K562 (cell line): ENCODE measurements around the gene CLIP2. TPM values are rescaled to one million over a fixed set of nuclear protein-coding genes. Genes with fewer than 3 reads are reported as not detected.

Source experiments
- AFF4 ChIP-seq: sonication (generic); formaldehyde crosslinking; IDR thresholded peaks from 2 replicates; pipeline ENCODE4 v1.8.0; 2023; ENCODE audit warnings: mild to moderate bottlenecking, missing genetic modification reagents
- ATF7 ChIP-seq: fragments of 450-650 bp; IDR thresholded peaks from 2 replicates; pipeline ENCODE4 v1.7.1; 2014; ENCODE audit warnings: mild to moderate bottlenecking, moderate library complexity
- CBFA2T3 ChIP-seq: fragments of 450-650 bp; IDR thresholded peaks from 2 replicates; pipeline ENCODE4 v1.6.1; 2017
- CGGBP1 ChIP-seq: fragments of 250-450 bp; sonication (Bioruptor Pico); IDR thresholded peaks from 2 replicates; pipeline ENCODE4 v1.9.0; 2021; ENCODE audit warnings: mild to moderate bottlenecking
- FOSL1 ChIP-seq: fragments of 200-800 bp; sonication (Bioruptor generic); conservative IDR thresholded peaks from 2 replicates; pipeline ENCODE4 v1.6.1; 2016; ENCODE audit warnings: missing genetic modification characterization, missing compliant biosample characterization
- FOXA1 ChIP-seq: fragments of 450-650 bp; IDR thresholded peaks from 2 replicates; pipeline ENCODE4 v1.6.1; 2016; ENCODE audit warnings: mild to moderate bottlenecking, borderline replicate concordance
- GTF2E2 ChIP-seq: fragments of 200-800 bp; sonication (Bioruptor generic); IDR thresholded peaks from 2 replicates; pipeline ENCODE4 v1.6.1; 2016; ENCODE audit warnings: missing genetic modification characterization, missing compliant biosample characterization
- JUND ChIP-seq, 2 experiments: IDR thresholded peaks; 2 replicates in 1 of 2; 3 replicates in 1 of 2; pipeline ENCODE4 v1.6.1; 2011; ENCODE audit warnings: borderline replicate concordance in 2 of 2, low read depth in 2 of 2, low read length in 2 of 2, improper control_type of control experiment in 1 of 2, missing biosample characterization in 1 of 2, missing genetic modification characterization in 1 of 2, missing genetic modification reagents in 1 of 2
- KDM4B ChIP-seq, 2 experiments: fragments of 450-650 bp in 1 of 2; sonication (generic) in 1 of 2; IDR thresholded peaks; 2 replicates each; pipeline ENCODE4 v1.6.1; 2016 to 2017; ENCODE audit warnings: borderline replicate concordance in 2 of 2, antibody characterized with exemption in 1 of 2, low read depth in 1 of 2, mild to moderate bottlenecking in 1 of 2
- L3MBTL2 ChIP-seq: fragments of 450-650 bp; IDR thresholded peaks from 2 replicates; pipeline ENCODE4 v1.6.1; 2016; ENCODE audit warnings: mild to moderate bottlenecking, moderate library complexity
- MBD2 ChIP-seq: sonication (generic); IDR thresholded peaks from 2 replicates; pipeline ENCODE4 v1.6.1; 2016; ENCODE audit warnings: low read depth, borderline replicate concordance
- MEIS2 ChIP-seq: fragments of 450-650 bp; IDR thresholded peaks from 2 replicates; pipeline ENCODE4 v1.6.1; 2014; ENCODE audit warnings: mild to moderate bottlenecking; ENCODE audit not compliant: partially characterized antibody
- NCOA1 ChIP-seq: fragments of 450-650 bp; IDR thresholded peaks from 2 replicates; pipeline ENCODE4 v1.6.1; 2016; ENCODE audit warnings: low read depth
- NFIC ChIP-seq: fragments of 450-650 bp; IDR thresholded peaks from 2 replicates; pipeline ENCODE4 v1.6.1; 2017; ENCODE audit warnings: mild to moderate bottlenecking, inconsistent platforms
- TCF3 ChIP-seq: sonication (generic); formaldehyde crosslinking; IDR thresholded peaks from 2 replicates; pipeline ENCODE4 v1.4.0; 2020; ENCODE audit warnings: mild to moderate bottlenecking, missing genetic modification reagents
- ZC3H8 ChIP-seq: fragments of 450-650 bp; IDR thresholded peaks from 2 replicates; pipeline ENCODE4 v1.6.1; 2017
- ZNF3 ChIP-seq: fragments of 250-450 bp; sonication (Bioruptor Pico); IDR thresholded peaks from 2 replicates; pipeline ENCODE4 v1.5.0; 2021; ENCODE audit warnings: mild to moderate bottlenecking, moderate library complexity
- ZNF316 ChIP-seq: fragments of 450-650 bp; IDR thresholded peaks from 2 replicates; pipeline ENCODE4 v1.6.1; 2016
- ZNF507 ChIP-seq: conservative IDR thresholded peaks from 2 replicates; pipeline ENCODE4 v1.6.1; 2017; ENCODE audit warnings: missing genetic modification characterization, missing compliant biosample characterization
- ZNF511 ChIP-seq: sonication (generic); formaldehyde crosslinking; IDR thresholded peaks from 2 replicates; pipeline ENCODE4 v1.8.0; 2022; ENCODE audit warnings: mild to moderate bottlenecking, missing genetic modification reagents
- ZNF778 ChIP-seq: fragments of 450-650 bp; formaldehyde crosslinking; IDR thresholded peaks from 2 replicates; pipeline ENCODE4 v1.4.0; 2020; ENCODE audit warnings: mild to moderate bottlenecking, moderate library complexity
- polyA plus RNA-seq, 8 experiments: library from polyadenylated mRNA; depleted of rRNA in 4 of 8; stranded (reverse) in 5 of 8; unstranded in 3 of 8; fragments of >200 nt; fragmentation: Nextera tagmentation in 2 of 8; fragmentation: Illumina TruSeq in 1 of 8; extraction: Ambion mirVana in 2 of 8; extraction: Trizol in 1 of 8; gene quantifications; 2 replicates each; pipeline versions ENCODE4 v1.2.1 to v1.2.3, GENCODE V29; 2011 to 2014; ENCODE audit warnings: inconsistent platforms in 1 of 8, missing spikeins in 1 of 8
- total RNA-seq, 7 experiments: library from RNA; depleted of rRNA in 6 of 7; stranded (reverse); fragments of >200 nt in 6 of 7; fragmentation: Illumina TruSeq in 2 of 7; extraction: Trizol in 2 of 7; gene quantifications; 2 replicates each; pipeline versions ENCODE4 v1.2.1 to v1.2.3, GENCODE V29; 2011 to 2021; ENCODE audit warnings: low replicate concordance in 1 of 7
- TF ChIP-seq, protein P1 (sequence below), 2 experiments: IDR thresholded peaks; 2 replicates each; pipeline ENCODE4 v1.6.1; 2012; ENCODE audit warnings: improper control_type of control experiment in 2 of 2, low read depth in 2 of 2, low read length in 2 of 2, borderline replicate concordance in 1 of 2

Gene CLIP2
- total and polyA plus RNA-seq, 9 of the 15 experiments (the other 6 are each of a cell fraction or from before 2014, with no cell fraction given) = 0.07 to 5.4 (median 2.1) TPM

GRCh38 chr7:74306730-74307469 lies 17.7 kb downstream of the CLIP2 start (continued):
- TF ChIP-seq AFF4 (CRISPR knock-in tag) = peak; percentile 13; the same call in 1 of the 2 replicates
- TF ChIP-seq ZNF778 (CRISPR knock-in tag) = no peak
- TF ChIP-seq FOSL1 (tag) = peak; percentile 82
- no peak for TF ChIP-seq FOXA1
- no peak for TF ChIP-seq GTF2E2 (tag)
- TF ChIP-seq NFIC = peak; percentile 86
- peak; percentile 61; the same call in 1 of the 2 replicates for TF ChIP-seq TCF3
- TF ChIP-seq CGGBP1 = no peak
- TF ChIP-seq NCOA1 = peak; percentile 25; the same call in 1 of the 2 replicates
- TF ChIP-seq ZNF316 = no peak
- no peak for TF ChIP-seq ZNF507 (tag)
- peak in 1 of 2 experiments; percentile 38; a peak in 1 of 4 replicates for TF ChIP-seq KDM4B (IDR thresholded peaks at IDR 0.05; ENCODE audit: borderline replicate concordance in 2 of 2, low read depth in 1 of 2)
- TF ChIP-seq MEIS2 = peak; percentile 76
- no peak for TF ChIP-seq ZNF3
- TF ChIP-seq, protein P1, sequence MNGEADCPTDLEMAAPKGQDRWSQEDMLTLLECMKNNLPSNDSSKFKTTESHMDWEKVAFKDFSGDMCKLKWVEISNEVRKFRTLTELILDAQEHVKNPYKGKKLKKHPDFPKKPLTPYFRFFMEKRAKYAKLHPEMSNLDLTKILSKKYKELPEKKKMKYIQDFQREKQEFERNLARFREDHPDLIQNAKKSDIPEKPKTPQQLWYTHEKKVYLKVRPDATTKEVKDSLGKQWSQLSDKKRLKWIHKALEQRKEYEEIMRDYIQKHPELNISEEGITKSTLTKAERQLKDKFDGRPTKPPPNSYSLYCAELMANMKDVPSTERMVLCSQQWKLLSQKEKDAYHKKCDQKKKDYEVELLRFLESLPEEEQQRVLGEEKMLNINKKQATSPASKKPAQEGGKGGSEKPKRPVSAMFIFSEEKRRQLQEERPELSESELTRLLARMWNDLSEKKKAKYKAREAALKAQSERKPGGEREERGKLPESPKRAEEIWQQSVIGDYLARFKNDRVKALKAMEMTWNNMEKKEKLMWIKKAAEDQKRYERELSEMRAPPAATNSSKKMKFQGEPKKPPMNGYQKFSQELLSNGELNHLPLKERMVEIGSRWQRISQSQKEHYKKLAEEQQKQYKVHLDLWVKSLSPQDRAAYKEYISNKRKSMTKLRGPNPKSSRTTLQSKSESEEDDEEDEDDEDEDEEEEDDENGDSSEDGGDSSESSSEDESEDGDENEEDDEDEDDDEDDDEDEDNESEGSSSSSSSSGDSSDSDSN (IDR thresholded peaks at IDR 0.05; ENCODE audit: borderline replicate concordance in 1 of 2, low read depth in 2 of 2, low read length in 2 of 2) = 0 out of 4 replicates have a peak, but pooled peaks of 1 of the 2 experiments have one; percentile 33
- no peak for TF ChIP-seq ZC3H8
- TF ChIP-seq MBD2 = no peak; the same call in 1 of the 2 replicates
- peak; percentile 44 for TF ChIP-seq CBFA2T3
- peak; percentile 76 for TF ChIP-seq L3MBTL2
- peak; percentile 53; the same call in 1 of the 2 replicates for TF ChIP-seq ZNF511 (CRISPR knock-in tag)
- peak; percentile 86 for TF ChIP-seq JUND (IDR thresholded peaks at IDR 0.05; ENCODE audit: borderline replicate concordance, low read depth, low read length)
- TF ChIP-seq JUND (tag; IDR thresholded peaks at IDR 0.05; ENCODE audit: borderline replicate concordance, low read depth, low read length) = peak; percentile 81; the same call in 1 of the 3 replicates
- TF ChIP-seq ATF7 = peak; percentile 55
